Stimulated activated naive CD8-positive, alpha-beta T cell treated with anti-CD3 and anti-CD28 coated beads, Interleukin-15, Interleukin-2, amounts not matched to agents 100 U/mL and 50 U/mL, for 24 hours (primary cell): Measurements from ENCODE around the gene FHOD3.
"Not testable (repeated sequence)": the region's sequence is repeated elsewhere in the genome, so short reads cannot be mapped to it uniquely, and the experiment has no call there.

Experiments
- ATAC-seq: fragments of 150-1000 bp; cut with Tn5 transposase; one replicate; pipeline ENCODE4 v1.10.0; 2021
- DNase-seq: peaks from one replicate; pipeline ENCODE4 v3.0.0; 2021

The FHOD3 gene

DNA sequence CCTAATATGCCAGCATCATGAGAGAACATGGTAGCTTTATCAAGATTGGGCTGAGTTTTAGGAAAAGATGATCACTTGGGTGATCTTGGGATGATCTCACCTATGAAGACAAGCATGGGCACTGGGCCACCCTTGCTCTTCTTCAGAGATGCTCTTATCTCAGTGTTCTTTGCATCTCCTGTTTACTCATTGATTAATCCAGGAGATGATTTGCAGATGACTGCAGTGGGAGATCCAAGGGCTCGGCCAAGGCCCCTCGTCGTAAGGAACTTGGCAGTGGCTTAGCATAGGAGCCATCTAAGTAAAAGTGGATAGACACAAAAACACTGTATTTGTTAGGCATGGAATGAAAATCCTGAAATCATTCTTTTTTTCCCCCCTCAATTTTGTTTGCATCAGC, 228.4 kb downstream of the FHOD3 start:
- DNase-seq (no peak), ATAC-seq (no peak)

DNA sequence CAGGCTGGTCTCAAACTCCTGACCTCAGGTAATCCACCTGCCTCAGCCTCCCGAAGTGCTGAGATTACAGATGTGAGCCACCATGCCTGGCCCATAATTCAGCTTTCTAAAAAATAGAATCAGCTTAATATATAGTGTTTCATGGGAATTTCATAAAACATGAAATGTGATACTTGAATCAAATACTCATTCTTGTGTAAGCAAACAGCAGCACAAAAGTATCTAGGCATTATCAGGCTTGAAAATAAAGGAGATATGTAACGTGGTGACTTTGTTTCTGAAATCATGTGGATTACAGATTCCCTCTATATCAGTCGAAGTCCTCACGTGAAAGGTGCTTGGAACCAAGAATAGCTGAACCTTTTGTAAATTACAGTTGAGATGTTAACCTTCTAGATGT, 229.1 kb downstream of the FHOD3 start:
- no peak for DNase-seq
- no peak for ATAC-seq

DNA sequence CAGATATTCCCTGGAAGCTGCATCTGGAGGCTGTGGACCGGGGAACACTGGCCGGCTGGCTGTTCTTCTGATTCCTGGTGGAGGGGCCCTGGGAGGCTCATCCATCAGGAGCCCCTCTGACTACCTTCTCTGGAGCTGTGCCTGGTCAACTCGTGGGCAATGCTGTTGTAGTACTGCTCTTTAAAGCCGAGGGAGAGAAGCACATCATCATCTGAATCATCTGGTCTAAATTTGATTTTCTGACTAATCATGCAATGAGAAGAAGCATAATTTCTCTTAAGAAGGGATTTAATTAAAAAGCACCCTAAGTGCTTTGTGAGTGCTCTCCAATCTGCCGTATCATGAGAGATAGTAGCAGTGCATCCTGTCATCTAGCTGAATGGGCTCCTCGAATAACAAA, 229.5 kb downstream of the FHOD3 start:
- no peak for DNase-seq
- ATAC-seq: no peak

DNA sequence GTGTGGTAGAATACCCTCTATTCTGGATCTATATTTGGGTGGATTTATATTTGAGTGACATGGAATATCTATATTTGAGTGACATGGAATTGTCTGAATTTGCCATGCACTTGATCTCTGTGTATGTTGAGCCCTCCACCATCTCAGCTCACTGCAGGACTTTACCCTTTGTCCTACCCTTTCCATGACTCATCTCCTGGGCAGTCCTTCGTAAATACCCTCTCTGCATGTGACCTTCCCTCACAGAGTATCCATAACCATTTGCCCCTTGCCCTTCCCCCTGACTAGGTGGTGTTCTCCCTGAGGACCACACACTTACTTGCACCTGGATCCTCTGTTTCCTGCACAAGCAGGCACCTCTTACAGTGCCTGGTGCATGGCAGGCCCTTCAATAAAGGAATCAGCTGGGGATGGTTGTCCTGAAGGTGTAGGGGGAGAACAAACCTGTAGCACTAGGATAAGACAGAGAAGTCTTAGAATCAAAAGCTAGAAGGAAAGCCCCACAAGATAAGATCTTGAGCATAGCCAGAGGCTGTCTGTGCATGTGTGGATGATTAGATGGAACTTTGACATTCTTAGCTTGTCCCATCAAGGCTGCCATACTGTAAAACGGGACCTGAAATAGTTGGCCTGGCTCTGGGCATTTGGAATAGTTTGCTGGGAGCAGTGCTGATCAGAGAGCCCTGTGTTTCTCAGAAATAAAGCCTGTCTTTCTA, 230.4 kb downstream of the FHOD3 start:
- ATAC-seq: no peak
- no peak for DNase-seq

DNA sequence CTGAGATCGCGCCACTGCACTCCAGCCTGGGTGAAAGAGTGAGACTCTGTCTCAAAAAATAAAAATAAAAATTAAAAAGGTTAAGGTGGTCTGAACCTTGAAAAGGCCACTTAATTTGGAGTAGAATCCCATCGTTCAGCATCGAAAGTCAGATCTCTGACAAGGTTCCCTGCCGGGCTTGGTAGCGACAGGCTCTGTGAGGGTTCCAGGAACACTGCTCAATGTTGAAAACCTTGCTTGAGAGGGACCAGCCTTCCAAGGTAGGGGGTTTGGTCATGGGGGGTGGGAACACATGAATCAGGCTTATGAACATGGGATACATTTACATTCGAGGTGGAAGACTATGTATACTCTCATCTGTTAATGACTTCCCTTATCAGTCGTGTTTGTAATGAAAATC, 232.2 kb downstream of the FHOD3 start:
- no peak for ATAC-seq

DNA sequence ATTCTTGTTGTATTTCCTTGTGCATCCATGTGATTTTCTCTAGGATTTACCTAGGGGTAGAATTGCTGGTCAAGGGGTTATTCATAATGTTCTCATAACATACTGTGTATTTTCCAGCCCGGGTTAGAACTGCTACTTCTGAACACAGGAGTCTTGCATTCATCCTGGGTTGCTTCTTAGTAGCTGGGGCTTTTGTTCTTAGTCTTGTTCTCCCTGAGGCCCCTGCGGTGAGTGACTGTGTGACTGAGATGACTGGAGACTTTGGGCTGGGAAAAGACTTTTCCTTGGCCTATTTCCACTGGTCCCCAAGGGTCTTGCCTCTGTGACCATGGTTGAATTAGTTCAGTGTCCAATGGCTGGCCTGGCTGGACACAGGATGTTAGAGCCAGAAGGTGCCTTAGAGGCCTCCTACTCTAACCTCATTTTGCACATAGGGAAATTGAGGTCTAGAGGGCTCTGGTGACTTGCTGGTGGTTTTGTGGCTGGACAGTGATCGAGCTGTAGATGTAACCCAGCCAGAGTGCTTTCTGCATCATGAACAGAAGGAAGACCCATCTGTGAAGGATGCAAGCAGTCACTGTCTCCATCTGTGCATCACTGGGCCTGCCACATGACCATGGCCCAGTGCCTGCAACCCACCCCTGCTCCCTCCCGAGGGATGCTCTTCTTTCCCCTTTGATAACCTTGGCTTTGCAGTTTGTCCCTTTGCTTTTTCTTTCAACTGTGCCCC, 233.3 kb downstream of the FHOD3 start:
- ATAC-seq: no peak
- no peak for DNase-seq

More for the DNA sequence above, 232.2 kb downstream of the FHOD3 start:
- DNase-seq: no peak

DNA sequence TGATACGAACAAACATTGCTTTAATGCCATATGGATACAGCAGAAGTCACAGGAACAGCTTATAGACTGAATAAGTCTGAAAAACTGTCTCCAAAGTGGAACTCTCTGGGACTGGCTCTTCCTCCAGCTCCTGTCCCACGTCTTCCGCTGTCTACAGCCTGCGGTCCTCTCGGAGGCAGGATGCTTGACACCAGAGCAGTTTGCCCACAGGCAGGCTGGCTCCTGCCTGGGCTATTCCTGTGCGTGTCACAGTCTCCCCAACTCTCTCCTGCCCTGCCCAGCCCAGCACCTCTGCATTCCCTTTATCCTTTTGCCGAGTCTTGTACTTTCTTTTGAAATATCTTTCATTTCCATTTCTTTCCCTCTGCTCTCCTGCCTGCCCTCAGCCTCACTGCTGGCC, 234.1 kb downstream of the FHOD3 start:
- DNase-seq (no peak), ATAC-seq (no peak)

DNA sequence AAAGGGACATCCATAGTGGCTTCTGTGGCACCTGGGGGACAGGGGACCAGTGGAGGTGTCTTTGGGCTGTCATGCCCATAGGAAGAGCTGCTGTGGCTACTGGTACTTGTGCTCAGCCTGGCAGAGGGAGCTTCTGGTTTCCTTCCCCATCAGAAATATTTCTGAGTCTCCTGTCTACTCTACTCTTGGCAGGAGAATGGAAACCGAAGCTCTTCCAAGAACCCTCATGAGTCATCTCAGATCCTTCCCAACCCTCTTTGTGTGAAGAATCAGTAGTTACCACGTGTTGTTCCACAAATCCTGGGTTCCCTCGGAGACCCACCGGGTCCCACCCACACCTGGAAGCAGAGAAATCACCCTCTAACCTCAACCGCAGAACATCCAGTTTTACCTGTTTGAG, 234.9 kb downstream of the FHOD3 start:
- no peak for DNase-seq
- no peak for ATAC-seq

DNA sequence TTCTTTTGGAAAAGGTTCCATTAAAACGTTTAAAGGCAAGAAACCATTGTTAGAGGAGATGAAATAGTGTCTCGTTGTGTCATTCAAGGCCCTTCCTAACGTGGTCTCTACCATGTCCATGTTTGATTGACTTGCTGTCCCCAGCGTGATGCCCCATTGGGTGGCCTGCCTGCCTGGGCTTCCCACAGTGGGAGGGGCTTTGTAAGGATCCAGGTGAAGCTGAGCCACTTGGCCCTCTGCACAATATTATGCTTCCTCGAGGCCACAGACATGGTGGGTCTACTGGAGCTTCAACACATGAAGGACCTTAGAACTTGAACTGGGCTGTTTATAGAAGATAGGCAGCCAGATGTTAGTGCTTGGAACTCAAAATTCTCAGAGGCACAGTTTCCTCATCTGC, 235.3 kb downstream of the FHOD3 start:
- ATAC-seq (no peak), DNase-seq (no peak)

DNA sequence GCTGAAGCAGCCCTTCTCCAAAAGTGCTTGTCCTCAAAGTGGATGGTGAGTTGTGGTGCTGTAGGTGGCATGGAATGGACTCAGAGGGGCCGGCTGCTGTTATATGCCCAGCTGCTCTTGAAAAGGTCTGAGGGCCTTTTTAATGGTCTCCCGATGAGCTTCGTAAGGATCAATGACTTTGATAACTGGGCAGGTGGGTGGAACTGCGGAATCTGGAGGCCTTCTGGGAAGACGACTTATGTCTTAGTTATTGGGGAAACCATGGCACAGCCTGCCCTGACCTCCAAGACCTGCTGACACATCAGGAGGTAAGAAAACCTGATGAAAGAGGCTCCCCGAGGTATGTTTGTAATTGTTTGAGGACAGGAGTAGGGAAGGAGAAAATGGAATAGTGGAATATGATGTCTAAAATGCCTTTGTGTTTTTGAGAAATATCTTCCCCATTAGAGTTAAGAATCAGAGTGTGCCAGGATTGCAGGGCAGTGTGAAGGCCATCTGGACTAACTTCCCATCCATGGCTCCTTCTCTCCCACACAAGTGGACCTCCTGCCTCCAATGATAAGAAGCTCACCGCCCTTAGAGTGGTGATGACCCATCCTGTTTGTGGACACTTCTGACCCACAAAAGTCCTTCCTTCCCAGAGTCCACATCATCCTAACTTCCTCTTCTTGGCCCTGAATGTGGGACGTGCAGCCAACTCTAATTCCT, 236.1 kb downstream of the FHOD3 start:
- ATAC-seq: no peak
- no peak for DNase-seq

DNA sequence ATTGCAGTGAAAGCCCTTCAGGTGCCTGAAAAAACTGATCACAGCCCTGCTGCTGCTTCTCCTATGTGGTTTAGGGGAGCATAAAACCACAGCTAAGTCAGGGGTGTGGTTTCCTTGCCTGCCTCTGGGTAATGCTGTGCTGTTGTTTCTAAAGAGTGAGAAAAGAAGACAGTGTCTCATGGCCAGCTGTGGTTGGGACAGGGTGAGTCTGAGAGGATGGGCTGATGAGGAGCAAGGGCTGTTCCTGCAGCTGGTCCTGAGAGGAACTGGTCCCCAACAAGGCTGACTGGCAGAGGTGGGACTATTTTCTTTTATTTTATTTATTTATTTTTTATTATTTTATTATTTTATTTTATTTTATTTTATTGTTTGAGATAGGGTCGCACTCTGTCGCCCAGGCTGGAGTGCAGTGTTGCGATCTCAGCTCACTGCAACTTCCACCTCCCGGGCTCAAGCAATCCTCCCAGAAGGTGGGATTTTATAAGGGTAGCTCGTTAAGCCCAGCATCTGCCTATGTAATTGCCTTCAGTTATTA, 236.7 kb downstream of the FHOD3 start:
- ATAC-seq: no peak
- DNase-seq: no peak

DNA sequence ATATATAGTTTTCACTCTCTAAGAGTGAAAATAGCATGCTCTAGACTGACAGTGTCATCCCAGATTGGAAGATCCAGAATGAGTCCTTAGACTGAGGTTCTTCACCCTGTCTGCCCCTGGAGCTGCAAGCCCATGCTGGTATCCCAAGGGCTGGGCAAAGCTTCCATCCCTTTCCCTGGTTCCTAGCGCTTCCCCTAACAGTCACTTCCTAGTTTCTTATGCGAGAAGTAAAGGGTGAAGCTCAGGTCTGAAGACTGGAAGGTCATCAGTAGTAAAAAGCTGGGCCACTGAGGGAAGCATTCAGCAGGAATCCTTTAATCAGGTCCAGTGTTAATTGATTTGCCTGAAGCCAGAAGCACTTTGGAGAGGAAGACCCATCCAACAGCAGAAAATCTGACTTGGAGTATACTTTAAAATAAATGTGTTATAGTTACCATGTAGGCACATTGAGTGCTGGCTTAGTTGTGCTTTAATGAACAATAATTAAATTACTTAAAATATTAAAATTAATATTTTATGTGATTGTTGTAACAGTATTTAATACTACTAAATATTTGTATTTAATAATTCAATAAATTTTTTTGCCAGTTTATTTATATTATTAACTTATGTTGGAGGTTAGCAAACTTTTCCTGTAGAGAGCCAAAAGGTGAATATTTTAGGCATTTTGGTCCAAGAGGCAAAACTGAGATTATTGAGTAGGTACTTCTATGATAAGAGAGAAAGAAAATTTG, 237.9 kb downstream of the FHOD3 start:
- ATAC-seq (no peak), DNase-seq (no peak)

DNA sequence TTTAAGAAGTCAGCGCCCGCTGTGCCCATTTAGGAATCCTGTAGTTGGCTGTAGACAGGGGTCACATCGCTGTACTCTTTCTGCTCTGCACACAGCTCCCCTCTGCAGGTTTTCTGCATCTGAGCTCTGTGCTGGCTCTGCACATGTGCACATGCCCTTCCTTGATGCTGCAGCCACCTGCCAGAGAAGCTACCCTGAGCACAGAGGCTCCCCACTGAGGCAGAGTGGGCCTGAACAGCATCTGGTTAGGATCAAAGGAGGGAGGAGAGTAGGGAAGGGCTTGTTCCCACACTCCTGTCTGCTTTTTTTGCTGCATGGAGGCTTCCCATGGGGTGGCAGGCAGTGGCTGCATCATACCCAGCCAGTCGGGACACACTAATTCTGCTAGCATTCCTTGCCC, 238.9 kb downstream of the FHOD3 start:
- ATAC-seq (no peak), DNase-seq (no peak)

DNA sequence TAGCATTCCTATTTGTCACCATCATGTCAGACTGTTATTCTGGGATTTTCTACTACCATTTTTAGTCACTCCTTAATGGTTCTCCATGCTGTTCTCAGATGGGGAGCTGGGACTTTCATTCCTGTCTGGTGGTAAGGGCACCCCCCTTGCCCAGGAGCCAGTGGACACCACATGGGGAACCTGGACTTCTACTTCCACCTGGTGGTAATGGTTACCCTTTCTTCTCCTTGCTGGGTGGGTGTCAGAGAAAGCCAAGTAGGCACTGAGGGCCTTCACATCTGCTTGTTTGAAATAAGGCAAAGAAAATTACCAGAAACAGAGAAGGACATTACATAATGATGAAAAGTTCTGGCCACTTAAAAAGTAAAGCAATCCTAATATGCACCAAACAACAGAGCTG, 239.8 kb downstream of the FHOD3 start:
- no peak for DNase-seq
- ATAC-seq: no peak

DNA sequence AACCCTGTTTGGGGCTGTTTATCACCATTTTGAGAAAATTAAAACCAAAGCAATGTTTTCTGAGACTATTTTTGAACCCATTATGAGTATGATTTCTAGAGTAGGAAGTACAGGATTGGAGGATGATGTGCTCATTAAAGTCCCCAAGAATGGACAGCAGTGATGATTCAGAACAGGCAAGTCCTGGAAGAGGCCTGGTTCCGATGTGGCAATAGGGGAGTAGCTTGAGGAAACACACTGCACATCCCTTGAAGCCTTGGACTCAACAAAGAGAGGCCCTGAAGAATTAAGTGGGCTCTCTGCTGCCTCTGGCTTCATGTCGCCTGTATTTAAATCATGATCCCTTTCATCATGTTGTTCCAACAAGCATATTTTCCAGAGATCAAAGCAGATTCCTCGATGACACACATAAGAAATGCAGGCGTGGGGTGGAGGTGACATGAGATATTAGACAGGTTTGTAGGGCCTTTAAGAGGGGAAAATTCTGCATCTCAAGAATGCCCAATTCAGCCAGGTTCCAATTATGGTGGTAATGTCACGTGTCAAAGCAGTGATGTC, 242.2 kb downstream of the FHOD3 start:
- no peak for ATAC-seq
- no peak for DNase-seq

DNA sequence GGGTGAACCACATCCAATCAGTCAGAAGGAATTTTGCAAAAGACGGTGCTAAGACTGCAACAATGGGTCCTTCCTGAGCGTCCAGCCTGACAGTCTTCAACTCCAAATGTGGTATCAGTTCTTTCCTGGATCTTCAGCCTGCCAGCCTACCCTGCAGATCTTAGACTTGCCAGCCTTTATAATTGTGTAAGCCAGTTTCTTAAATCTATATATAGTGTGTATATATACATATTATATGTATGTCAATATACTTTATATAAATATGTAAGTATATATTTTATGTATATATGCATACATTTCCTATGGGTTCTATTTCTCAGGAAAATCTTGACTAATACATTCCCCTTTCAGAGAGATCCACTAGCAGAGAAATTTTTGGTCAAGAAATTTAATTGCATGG, 245.5 kb downstream of the FHOD3 start:
- no peak for DNase-seq
- no peak for ATAC-seq

DNA sequence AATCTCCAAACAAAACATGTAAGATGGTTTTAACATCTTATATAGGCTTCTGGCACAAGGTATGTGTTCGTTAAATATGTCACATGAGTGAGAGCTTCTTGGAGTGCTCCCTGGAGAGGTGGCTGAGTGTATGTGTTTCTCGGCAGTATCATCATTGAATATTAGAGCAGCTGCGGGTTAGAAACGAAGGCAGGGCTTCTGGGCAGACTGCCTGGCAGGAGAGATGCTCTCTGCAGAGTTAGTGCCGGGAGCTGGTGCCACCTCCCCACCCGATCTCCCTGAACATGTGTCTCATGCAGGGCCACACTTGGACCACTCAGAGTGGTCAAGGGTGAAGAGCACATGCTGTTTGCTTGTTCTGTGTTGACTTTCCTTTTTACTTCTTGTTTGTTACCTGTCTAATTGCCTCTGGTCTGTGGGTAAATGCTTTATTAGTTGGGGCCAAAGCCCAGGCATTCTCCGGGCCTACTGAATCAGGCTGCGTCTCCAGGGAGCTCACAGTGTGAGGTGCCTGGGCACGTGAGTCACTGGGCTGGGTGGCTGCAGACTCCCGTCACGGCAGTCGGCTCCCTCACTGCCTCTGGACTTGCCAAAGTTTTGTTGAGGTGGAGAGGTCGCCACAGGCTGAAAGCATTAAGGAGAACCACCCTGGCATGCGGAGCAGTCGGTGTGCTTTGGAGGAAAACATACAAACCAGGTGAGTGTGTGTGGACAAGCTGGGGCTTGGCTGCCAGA, 246.6 kb downstream of the FHOD3 start:
- DNase-seq: no peak
- no peak for ATAC-seq

DNA sequence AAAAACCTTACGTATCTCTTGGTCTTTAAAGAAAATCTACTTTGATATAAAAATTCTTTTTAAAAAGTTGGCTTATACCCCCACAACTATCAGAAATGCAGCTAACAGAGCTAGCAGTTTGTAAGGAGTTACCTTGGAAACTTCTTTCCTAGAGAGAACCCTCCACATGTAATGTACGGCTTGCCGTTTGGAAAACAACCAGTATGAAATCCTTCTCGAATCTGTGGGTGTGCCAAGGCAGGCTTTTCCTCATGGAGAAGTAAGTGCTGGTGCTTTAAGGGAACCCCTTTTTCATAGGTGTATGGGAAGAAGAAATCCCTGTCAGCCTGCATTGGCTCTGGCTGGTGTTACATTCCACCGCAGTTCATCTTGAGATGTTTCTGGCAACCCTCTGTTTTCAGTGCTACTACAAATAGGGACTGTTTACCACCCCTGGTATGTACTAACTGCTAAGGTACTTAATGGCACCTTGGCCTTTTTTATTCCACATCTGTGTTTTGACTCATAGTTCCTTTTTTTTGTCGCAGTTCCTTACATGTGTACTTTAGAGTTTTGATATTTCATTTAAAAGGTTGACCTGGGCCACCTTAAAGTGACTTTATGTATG, 248.4 kb downstream of the FHOD3 start:
- DNase-seq: no peak
- ATAC-seq: no peak

DNA sequence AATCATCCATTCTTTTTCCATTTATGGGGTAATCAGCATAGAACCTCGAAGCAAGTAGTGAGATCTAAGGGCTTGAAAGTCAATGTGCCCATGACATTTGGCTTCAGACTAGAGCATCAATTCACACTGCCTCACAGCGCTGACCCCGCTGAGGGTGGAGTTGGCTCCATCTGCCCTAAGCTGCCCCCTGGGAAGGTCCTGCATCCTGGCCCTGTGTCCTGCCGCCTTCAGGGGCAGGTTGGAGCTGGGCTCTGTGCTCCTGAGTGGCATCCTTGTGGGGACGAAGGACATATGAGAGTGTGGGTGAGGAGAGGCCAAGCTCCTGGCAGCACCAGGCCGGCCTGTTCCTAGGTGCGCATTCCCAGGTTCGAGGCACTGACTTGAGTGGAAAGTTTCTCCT, 249.4 kb downstream of the FHOD3 start:
- DNase-seq (no peak), ATAC-seq (no peak)

DNA sequence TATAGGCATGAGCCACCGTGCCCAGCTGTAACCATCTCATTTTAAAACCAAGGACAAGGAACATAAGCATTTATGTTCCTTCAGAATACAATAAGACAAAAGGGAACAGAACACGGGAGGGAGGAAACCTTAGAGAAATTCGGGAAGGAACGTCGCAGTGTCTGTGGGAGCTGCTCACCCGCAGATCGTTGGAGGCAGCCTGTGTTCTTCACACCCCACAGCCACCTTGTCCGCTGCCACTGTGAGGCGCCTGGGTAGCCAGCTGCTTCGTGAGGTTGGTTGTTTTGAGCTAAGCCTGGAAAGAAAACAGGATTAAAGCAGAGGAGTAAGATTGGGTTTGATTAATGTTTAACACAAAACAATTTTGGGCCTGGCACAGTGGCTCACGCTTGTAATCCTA, 250.0 kb downstream of the FHOD3 start:
- ATAC-seq: no peak
- no peak for DNase-seq

DNA sequence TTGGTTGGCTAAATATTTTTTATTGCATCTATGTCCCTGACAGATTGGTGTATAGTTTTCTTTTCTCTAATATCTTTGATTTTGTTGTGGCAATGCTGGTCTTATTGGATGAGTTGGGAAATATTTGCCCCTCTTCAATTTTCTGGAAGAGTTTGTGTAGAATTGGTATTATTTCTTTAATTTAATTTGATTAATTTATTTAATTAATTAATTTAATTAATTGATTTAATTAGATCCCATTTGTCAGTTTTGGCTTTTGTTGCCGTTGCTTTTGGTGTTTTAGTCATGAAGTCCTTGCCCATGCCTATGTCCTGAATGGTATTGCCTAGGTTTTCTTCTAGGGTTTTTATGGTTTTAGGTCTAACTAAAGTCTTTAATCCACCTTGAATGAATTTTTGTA, 253.8 kb downstream of the FHOD3 start:
- not testable (repeated sequence) for DNase-seq, ATAC-seq
